Prostate gland (tissue), 2 donors: ENCODE results near the gene CHAC2. TPM values are rescaled to one million over a fixed set of nuclear protein-coding genes. Genes with fewer than 3 reads are reported as not detected.

Experiments
- DNase-seq: peaks from one replicate; pipeline ENCODE4 v3.0.0-alpha.2; 2019; ENCODE audit warnings: low spot score
- H3K27ac ChIP-seq, 2 donors: fragments of 200-600 bp; sonication (generic); 2 replicates each; pipeline ENCODE4 v1.5.1; 2017 to 2019
- H3K27me3 ChIP-seq: fragments of 200-600 bp; sonication (generic); replicated peaks from 2 replicates; pipeline ENCODE4 v1.5.1; 2019; ENCODE audit not compliant: insufficient read depth
- H3K36me3 ChIP-seq, 2 donors: fragments of 200-600 bp; sonication (generic); 1 replicate in 1 of 2; 2 replicates in 1 of 2; pipeline versions ENCODE4 v1.5.1 to v1.8.1; 2017 to 2019
- H3K4me1 ChIP-seq: fragments of 200-600 bp; sonication (generic); replicated peaks from 2 replicates; pipeline ENCODE4 v1.5.1; 2019
- H3K4me3 ChIP-seq, 2 donors: fragments of 200-600 bp; sonication (generic); 2 replicates each; pipeline ENCODE4 v1.5.1; 2017 to 2019
- H3K9me3 ChIP-seq: fragments of 200-600 bp; sonication (generic); 2 replicates; pipeline ENCODE4 v1.5.1; 2017
- POLR2A ChIP-seq: fragments of 450-650 bp; IDR thresholded peaks from one replicate; pipeline ENCODE4 v1.6.1; 2016; ENCODE audit warnings: antibody characterized with exemption, mild to moderate bottlenecking
- POLR2AphosphoS5 ChIP-seq: sonication (generic); formaldehyde crosslinking; IDR thresholded peaks from one replicate; pipeline ENCODE4 v1.6.1; 2017; ENCODE audit warnings: antibody characterized with exemption
- WGBS: methylation state at CpG from one replicate; pipeline ENCODE4 v1.1.5; 2018; 5-methylcytosine and 5-hydroxymethylcytosine counted together
- intact Hi-C: fragments of 100-400 bp; cut with DNase I; formaldehyde crosslinking; loops from one replicate; pipeline ENCODE4 v1.14.2; 2022
- total RNA-seq, 2 donors: library from RNA; depleted of rRNA; stranded (reverse); fragments of >200 nt; gene quantifications; one replicate each; pipeline ENCODE4 v1.1.0, GENCODE V29; 2016
- TF ChIP-seq, protein P1 (sequence below), 4 experiments: fragments of 200-600 bp in 2 of 4; fragments of 450-650 bp in 2 of 4; sonication (generic) in 2 of 4; IDR thresholded peaks; 1 replicate in 3 of 4; 2 replicates in 1 of 4; pipeline ENCODE4 v1.5.1; 2016 to 2019; ENCODE audit warnings: antibody characterized with exemption in 4 of 4, mild to moderate bottlenecking in 2 of 4, moderate library complexity in 2 of 4

Gene CHAC2
- total RNA-seq, 2 donors from 2014 or later, result 1.4 to 3.0 TPM

DNA sequence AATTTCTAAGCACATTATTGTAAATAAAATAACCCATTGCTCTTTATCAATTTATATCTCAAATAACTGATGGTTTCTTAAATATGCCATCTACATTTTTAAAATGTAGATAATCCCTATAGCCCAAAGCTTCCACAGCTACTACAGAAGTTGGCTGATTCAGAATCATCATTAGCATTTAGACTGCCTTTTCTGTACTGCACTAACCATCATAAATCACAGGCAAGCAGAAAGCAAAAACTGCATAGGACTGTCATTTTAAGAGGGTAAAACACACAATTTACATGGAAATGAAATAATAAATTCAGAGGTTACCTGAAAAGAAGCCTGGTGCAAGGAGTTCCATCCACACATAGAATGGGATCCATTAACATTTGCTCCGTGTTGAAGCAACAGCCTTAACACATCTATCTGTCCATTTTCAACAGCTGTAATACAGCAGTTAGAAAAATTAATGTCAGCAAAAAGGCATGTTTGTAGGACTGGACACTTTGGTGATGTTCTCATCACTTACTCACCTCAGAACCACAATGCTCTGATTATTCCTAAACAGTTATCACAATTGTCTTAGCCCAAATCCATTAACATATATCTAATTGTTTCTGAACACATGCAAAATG, 38.4 kb upstream of the CHAC2 start:
- no peak overlapping the region for H3K27ac ChIP-seq
- H3K9me3 ChIP-seq, result no peaks in the 10 kb centered on the region
- H3K27me3 ChIP-seq, result no peaks in the 10 kb centered on the region
- no peak overlapping the region for H3K4me3 ChIP-seq
- TF ChIP-seq, protein P1, sequence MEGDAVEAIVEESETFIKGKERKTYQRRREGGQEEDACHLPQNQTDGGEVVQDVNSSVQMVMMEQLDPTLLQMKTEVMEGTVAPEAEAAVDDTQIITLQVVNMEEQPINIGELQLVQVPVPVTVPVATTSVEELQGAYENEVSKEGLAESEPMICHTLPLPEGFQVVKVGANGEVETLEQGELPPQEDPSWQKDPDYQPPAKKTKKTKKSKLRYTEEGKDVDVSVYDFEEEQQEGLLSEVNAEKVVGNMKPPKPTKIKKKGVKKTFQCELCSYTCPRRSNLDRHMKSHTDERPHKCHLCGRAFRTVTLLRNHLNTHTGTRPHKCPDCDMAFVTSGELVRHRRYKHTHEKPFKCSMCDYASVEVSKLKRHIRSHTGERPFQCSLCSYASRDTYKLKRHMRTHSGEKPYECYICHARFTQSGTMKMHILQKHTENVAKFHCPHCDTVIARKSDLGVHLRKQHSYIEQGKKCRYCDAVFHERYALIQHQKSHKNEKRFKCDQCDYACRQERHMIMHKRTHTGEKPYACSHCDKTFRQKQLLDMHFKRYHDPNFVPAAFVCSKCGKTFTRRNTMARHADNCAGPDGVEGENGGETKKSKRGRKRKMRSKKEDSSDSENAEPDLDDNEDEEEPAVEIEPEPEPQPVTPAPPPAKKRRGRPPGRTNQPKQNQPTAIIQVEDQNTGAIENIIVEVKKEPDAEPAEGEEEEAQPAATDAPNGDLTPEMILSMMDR (IDR thresholded peaks at IDR 0.05), result no peak
- TF ChIP-seq POLR2A, result no peak
- TF ChIP-seq POLR2AphosphoS5, result no peak
- WGBS, result 73% methylated on average over 1 of the region's 1 CpG
- intact Hi-C loops, result no loop called here
- DNase-seq, result no peak
- H3K4me1 ChIP-seq, result no peaks in the 10 kb centered on the region
- H3K36me3 ChIP-seq, result no peaks in the 10 kb centered on the region

DNA sequence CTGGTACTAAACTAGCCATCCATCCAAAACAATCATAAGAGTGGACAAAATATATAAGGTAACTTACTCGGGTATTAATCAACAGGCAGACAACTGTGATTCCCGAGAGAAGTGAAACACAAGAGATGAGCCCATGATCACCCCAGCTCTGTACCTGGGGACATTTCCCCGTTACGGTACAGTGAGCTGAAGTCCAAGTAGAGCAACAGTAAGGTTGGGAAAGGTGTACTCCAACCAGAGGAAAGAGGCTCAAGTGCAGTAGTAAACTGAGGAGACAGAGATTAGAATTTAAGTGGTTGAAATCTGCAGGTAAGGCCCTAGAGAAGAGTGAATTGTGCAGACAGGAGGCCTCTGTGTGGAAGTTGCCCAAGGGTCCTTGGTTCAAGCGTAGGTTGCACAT, 30.5 kb upstream of the CHAC2 start:
- no peak for DNase-seq
- intact Hi-C loops, result no loop called here
- 98% methylated on average over 5 of the region's 5 CpGs for WGBS
- no peak overlapping the region for H3K4me3 ChIP-seq
- H3K27me3 ChIP-seq, result no peaks in the 10 kb centered on the region
- H3K9me3 ChIP-seq, result no peaks in the 10 kb centered on the region
- TF ChIP-seq, protein P1 (IDR thresholded peaks at IDR 0.05), result no peak
- TF ChIP-seq POLR2AphosphoS5 (no peak), POLR2A (no peak)
- H3K4me1 ChIP-seq, result no peaks in the 10 kb centered on the region
- H3K36me3 ChIP-seq, result no peaks in the 10 kb centered on the region
- H3K27ac ChIP-seq, result no peak overlapping the region

DNA sequence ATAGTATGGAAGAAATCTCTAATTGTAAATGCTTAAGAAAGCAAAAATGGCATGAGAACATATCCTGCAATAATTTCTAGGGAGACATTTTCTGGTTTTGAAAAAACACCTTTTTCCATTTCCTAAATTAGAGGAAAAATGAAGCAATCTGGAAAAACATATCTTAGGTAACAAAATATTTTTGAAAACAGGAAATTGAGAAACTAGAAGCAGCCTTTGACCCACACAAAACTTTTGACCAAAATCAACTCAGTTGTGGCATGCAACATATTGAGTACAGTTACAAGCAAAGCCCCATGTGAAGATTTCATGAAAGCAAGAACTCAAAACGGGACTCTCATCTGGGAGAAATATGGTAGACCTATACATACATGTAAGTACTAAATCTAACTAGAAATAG, 28.6 kb upstream of the CHAC2 start:
- 78% methylated on average over 1 of the region's 1 CpG for WGBS
- intact Hi-C loops, result no loop called here
- no peak overlapping the region for H3K27ac ChIP-seq
- no peaks in the 10 kb centered on the region for H3K9me3 ChIP-seq
- DNase-seq, result no peak
- H3K4me1 ChIP-seq, result no peaks in the 10 kb centered on the region
- H3K36me3 ChIP-seq, result no peaks in the 10 kb centered on the region
- no peaks in the 10 kb centered on the region for H3K27me3 ChIP-seq
- TF ChIP-seq, protein P1 (IDR thresholded peaks at IDR 0.05), result no peak
- TF ChIP-seq POLR2AphosphoS5, result no peak
- TF ChIP-seq POLR2A, result no peak
- no peak overlapping the region for H3K4me3 ChIP-seq

DNA sequence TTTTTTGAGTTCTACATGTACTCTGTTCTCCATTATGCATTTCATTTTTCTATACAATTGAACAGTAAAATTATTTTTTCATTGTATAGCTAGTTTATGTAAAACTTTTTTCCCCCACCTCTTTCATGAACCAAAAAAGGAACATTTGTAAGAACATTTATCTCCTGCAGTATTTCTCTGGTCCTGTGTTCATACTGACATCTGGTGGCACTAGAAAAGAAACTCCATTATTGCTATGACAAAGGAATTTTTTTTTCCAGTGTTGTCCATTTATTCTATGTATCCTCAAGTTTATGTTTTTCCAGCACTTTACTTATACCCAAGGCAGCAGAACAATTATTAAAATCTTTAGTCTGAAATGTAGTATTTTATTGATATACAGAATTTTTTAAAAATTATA, 27.4 kb upstream of the CHAC2 start:
- Histone ChIP-seq H3K27ac (no peak overlapping the region), H3K27me3 (no peaks in the 10 kb centered on the region), H3K4me3 (no peak overlapping the region), H3K36me3 (no peaks in the 10 kb centered on the region), H3K4me1 (no peaks in the 10 kb centered on the region), H3K9me3 (no peaks in the 10 kb centered on the region)
- intact Hi-C loops, result no loop called here
- no peak for TF ChIP-seq POLR2AphosphoS5
- TF ChIP-seq, protein P1 (IDR thresholded peaks at IDR 0.05), result peak in 2 of 4 experiments; percentile 12 to 36
- TF ChIP-seq POLR2A, result no peak
- no peak for DNase-seq

DNA sequence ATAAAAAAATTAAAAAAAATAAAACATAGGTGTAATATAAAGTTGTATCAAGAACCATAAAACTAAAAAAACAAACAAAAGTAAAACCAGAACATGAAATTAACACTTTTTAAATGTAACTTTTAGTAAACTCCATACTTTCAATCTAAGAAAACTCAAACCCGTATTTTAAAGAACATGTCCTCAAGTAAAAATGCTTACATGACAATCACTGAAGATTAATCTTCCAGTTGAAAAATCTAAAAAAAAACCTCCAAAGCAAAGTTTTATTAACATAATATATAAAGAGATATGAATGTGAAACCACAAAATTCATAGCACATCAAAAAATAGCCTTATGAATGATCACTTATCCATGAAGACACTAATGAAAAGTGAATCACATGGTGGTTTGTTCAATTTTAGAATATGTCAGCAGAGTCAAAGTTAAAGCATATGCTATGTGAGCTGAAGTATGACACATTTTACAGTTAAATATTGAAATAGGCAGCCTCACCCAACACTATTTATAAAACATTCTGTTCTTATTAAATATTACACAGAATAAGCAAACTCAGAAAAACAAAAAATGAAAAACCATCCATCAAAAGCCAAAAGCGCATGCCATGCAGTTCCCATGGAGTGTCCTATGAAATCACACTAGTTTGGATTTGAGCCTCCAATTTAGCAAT, 23.1 kb upstream of the CHAC2 start:
- TF ChIP-seq, protein P1 (IDR thresholded peaks at IDR 0.05), result no peak
- TF ChIP-seq POLR2A (no peak), POLR2AphosphoS5 (peak; percentile 11)
- H3K27ac ChIP-seq, result peak overlapping the region in 1 of 2 donors; percentile 38

More for the DNA sequence above, 23.1 kb upstream of the CHAC2 start:
- no peaks in the 10 kb centered on the region for H3K4me1 ChIP-seq
- intact Hi-C loops, result no loop called here
- WGBS, result 70% methylated on average over 2 of the region's 2 CpGs
- H3K27me3 ChIP-seq, result no peaks in the 10 kb centered on the region
- H3K4me3 ChIP-seq, result no peak overlapping the region
- H3K9me3 ChIP-seq, result no peaks in the 10 kb centered on the region
- DNase-seq, result no peak
- H3K36me3 ChIP-seq, result no peaks in the 10 kb centered on the region
